ENCODE results near the gene PRKAG2. TPM values are rescaled to one million over a fixed set of nuclear protein-coding genes. Genes with fewer than 3 reads are reported as not detected.

The PRKAG2 gene
- total and polyA plus RNA-seq, 2 experiments from 2014 or later = 17.0 to 19.5 TPM

DNA sequence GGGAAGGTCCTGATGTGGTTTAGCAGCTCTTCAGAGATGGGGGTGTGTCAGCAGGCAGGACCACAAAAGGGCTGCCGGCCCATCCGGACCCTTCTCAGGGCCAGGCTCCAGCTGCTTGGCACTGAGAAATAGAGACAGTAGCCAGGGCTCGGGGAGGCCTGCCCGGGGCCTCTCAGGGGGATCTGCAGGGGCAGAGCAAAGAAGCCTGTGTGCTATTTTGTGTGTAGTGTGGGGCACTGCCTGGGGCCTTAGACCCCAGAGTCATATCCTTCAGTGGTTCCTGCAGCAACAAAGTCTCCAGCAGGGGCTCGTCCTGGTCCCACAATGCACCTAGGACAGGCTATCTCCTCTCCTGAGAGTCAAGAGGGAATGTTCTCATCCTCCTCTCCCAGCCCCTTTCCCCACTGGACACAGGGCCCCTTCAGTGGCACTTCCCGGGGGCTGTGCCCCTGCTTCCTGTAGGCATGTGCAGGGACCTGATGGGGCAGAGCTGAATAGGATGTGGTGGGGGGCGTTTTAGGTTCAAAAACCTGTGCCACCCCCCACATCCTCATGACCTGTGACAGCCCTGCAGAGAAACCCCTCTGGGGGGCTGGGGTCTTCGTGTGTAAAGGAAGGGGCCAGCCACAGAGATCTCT lies 197.7 kb downstream of the PRKAG2 start:
- Histone ChIP-seq H3K9me3 (ENCODE audit: low read depth) (no peaks in the 10 kb centered on the region), H3K27me3 (replicated peaks; ENCODE audit: insufficient read depth) (no peaks in the 10 kb centered on the region), H3K4me2 (ENCODE audit: unreplicated experiment) (no peak overlapping the region), H2AFZ (no peak overlapping the region), H3K9me2 (ENCODE audit: insufficient read depth) (no peaks in the 10 kb centered on the region), H3K4me1 (ENCODE audit: insufficient read depth) (peaks cover 5% of the 10 kb centered on the region; the same call in 1 of the 2 replicates), H4K20me1 (ENCODE audit: insufficient read depth) (no peaks in the 10 kb centered on the region), H3K9ac (no peak overlapping the region), H3K27ac (no peak overlapping the region), H3K79me2 (ENCODE audit: insufficient read depth) (no peaks in the 10 kb centered on the region), H3K36me3 (ENCODE audit: low read depth) (no peaks in the 10 kb centered on the region), H3F3A (ENCODE audit: insufficient read depth) (0 out of 2 replicates have a peak, but pooled peaks cover 4% of the 10 kb centered on the region), H3K4me3 (no peak overlapping the region)
- DNase-seq = no peak
- 48 to 50% methylated on average over 8 of the region's 8 CpGs for WGBS, 2 experiments (ENCODE audit: low coverage in 1 of 2, low lambda C conversion rate in 2 of 2, missing lambda C conversion rate in 2 of 2)
- in situ Hi-C loops (cut with MboI) = no loop called here
- TF ChIP-seq EZH2 (IDR thresholded peaks at IDR 0.05; ENCODE audit: insufficient read depth, poor library complexity, severe bottlenecking) (no peak), EZH2phosphoT487 (IDR thresholded peaks at IDR 0.05; ENCODE audit: insufficient read depth, low read depth) (no peak)

DNA sequence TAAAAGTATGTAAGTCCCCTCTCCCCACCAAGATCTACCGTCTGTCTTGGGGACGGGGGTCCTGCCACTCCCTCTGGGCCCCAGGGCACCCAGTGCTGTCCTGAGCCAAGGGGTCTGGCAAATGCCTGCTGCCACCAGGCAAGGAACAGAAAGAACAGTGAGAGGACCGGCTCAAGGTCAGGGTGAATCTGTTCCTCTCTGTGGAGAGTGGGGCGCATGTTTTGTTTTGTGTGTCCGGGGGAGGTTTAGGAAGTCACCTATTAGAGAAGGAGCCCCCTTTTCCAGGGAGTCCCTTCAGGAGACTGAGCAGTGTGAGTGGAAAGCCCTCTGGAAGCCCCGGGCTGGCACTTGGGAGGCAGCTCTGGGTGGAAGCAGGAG lies 198.7 kb downstream of the PRKAG2 start:
- 83 to 88% methylated on average over 6 of the region's 6 CpGs for WGBS, 2 experiments (ENCODE audit: low coverage in 1 of 2, low lambda C conversion rate in 2 of 2, missing lambda C conversion rate in 2 of 2)
- H3K27me3 ChIP-seq (replicated peaks; ENCODE audit: insufficient read depth) = no peaks in the 10 kb centered on the region
- H3K4me3 ChIP-seq = no peak overlapping the region
- no peak overlapping the region for H3K27ac ChIP-seq
- DNase-seq = no peak
- in situ Hi-C loops (cut with MboI) = no loop called here
- no peaks in the 10 kb centered on the region for H3K36me3 ChIP-seq (ENCODE audit: low read depth)
- H3K9me2 ChIP-seq (ENCODE audit: insufficient read depth) = no peaks in the 10 kb centered on the region
- H3K9ac ChIP-seq = no peak overlapping the region
- no peaks in the 10 kb centered on the region for H4K20me1 ChIP-seq (ENCODE audit: insufficient read depth)
- H3K9me3 ChIP-seq (ENCODE audit: low read depth) = no peaks in the 10 kb centered on the region
- no peak overlapping the region for H2AFZ ChIP-seq
- no peaks in the 10 kb centered on the region for H3K79me2 ChIP-seq (ENCODE audit: insufficient read depth)
- no peak overlapping the region for H3K4me2 ChIP-seq (ENCODE audit: unreplicated experiment)
- 0 out of 2 replicates have a peak, but pooled peaks cover 4% of the 10 kb centered on the region for H3F3A ChIP-seq (ENCODE audit: insufficient read depth)
- TF ChIP-seq EZH2phosphoT487 (IDR thresholded peaks at IDR 0.05; ENCODE audit: insufficient read depth, low read depth) (no peak), EZH2 (IDR thresholded peaks at IDR 0.05; ENCODE audit: insufficient read depth, poor library complexity, severe bottlenecking) (no peak)
- peaks cover 5% of the 10 kb centered on the region; the same call in 1 of the 2 replicates for H3K4me1 ChIP-seq (ENCODE audit: insufficient read depth)

- Histone ChIP-seq H3K4me2 (ENCODE audit: unreplicated experiment) (no peak overlapping the region), H3F3A (ENCODE audit: insufficient read depth) (0 out of 2 replicates have a peak, but pooled peaks cover 4% of the 10 kb centered on the region), H3K4me1 (ENCODE audit: insufficient read depth) (peaks cover 5% of the 10 kb centered on the region; the same call in 1 of the 2 replicates), H3K9me2 (ENCODE audit: insufficient read depth) (no peaks in the 10 kb centered on the region), H3K79me2 (ENCODE audit: insufficient read depth) (no peaks in the 10 kb centered on the region), H3K9me3 (ENCODE audit: low read depth) (no peaks in the 10 kb centered on the region), H3K27ac (no peak overlapping the region), H4K20me1 (ENCODE audit: insufficient read depth) (no peaks in the 10 kb centered on the region), H2AFZ (no peak overlapping the region), H3K36me3 (ENCODE audit: low read depth) (no peaks in the 10 kb centered on the region), H3K27me3 (replicated peaks; ENCODE audit: insufficient read depth) (no peaks in the 10 kb centered on the region), H3K9ac (no peak overlapping the region), H3K4me3 (no peak overlapping the region)
- in situ Hi-C loops (cut with MboI) = no loop called here
- TF ChIP-seq EZH2phosphoT487 (IDR thresholded peaks at IDR 0.05; ENCODE audit: insufficient read depth, low read depth) (no peak), EZH2 (IDR thresholded peaks at IDR 0.05; ENCODE audit: insufficient read depth, poor library complexity, severe bottlenecking) (no peak)
- no peak for DNase-seq
- 77 to 80% methylated on average over 14 of the region's 14 CpGs for WGBS, 2 experiments (ENCODE audit: low coverage in 1 of 2, low lambda C conversion rate in 2 of 2, missing lambda C conversion rate in 2 of 2)
Measured at GRCh38 chr7:151677581-151678226, 199.2 kb downstream of the PRKAG2 start.

DNA sequence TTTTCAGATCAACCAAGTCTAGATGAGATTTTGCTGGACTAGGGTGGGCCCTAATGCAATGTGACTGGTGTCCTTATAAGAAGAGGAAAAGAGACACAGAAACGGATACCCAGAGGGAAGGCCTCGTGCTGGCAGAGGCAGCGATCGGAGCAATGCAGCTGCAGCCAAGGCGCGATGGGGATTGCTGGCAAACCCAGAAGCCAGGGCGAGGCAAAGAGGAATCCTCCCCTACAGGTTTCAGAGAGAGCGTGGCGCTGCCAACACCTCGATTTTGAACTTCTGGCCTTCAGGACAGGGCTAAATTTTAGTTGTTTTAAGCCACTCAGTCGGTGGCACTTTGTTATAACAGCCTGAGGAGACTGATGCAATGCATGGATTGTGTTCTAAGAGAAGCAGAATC lies 200.2 kb downstream of the PRKAG2 start:
- H3K27ac ChIP-seq = no peak overlapping the region
- H3F3A ChIP-seq (ENCODE audit: insufficient read depth) = 0 out of 2 replicates have a peak, but pooled peaks cover 4% of the 10 kb centered on the region
- no peaks in the 10 kb centered on the region for H3K9me3 ChIP-seq (ENCODE audit: low read depth)
- H3K4me1 ChIP-seq (ENCODE audit: insufficient read depth) = peaks cover 5% of the 10 kb centered on the region; the same call in 1 of the 2 replicates
- H2AFZ ChIP-seq = no peak overlapping the region
- H3K4me3 ChIP-seq = no peak overlapping the region
- no peak overlapping the region for H3K4me2 ChIP-seq (ENCODE audit: unreplicated experiment)
- in situ Hi-C loops (cut with MboI) = no loop called here
- no peak for DNase-seq
- TF ChIP-seq EZH2phosphoT487 (IDR thresholded peaks at IDR 0.05; ENCODE audit: insufficient read depth, low read depth) (no peak), EZH2 (IDR thresholded peaks at IDR 0.05; ENCODE audit: insufficient read depth, poor library complexity, severe bottlenecking) (no peak)
- no peaks in the 10 kb centered on the region for H4K20me1 ChIP-seq (ENCODE audit: insufficient read depth)
- H3K79me2 ChIP-seq (ENCODE audit: insufficient read depth) = no peaks in the 10 kb centered on the region
- no peaks in the 10 kb centered on the region for H3K27me3 ChIP-seq (replicated peaks; ENCODE audit: insufficient read depth)
- H3K36me3 ChIP-seq (ENCODE audit: low read depth) = no peaks in the 10 kb centered on the region
- 82 to 86% methylated on average over 11 of the region's 11 CpGs for WGBS, 2 experiments (ENCODE audit: low coverage in 1 of 2, low lambda C conversion rate in 2 of 2, missing lambda C conversion rate in 2 of 2)
- no peaks in the 10 kb centered on the region for H3K9me2 ChIP-seq (ENCODE audit: insufficient read depth)
- H3K9ac ChIP-seq = no peak overlapping the region
